B cell (primary cell): Measurements from ENCODE around the gene TSPAN15. TPM values are rescaled to one million over a fixed set of nuclear protein-coding genes. Genes with fewer than 3 reads are reported as not detected.

Experiments
- ATAC-seq: fragments of 200-7000 bp; cut with Tn5 transposase; one replicate; pipeline ENCODE4 v1.10.0; 2021; ENCODE audit warnings: low read depth, mild to moderate bottlenecking, moderate number of reproducible peaks, moderate library complexity
- CTCF ChIA-PET: fragments of 350-600 bp; sonication (Branson Sonifier 250); formaldehyde crosslinking; loops from one replicate; lab custom pipeline; 2021; ENCODE audit warnings: antibody characterized with exemption, inconsistent platforms; lab: Charles Lee
- POLR2A ChIA-PET: fragments of 350-600 bp; sonication (Branson Sonifier 250); formaldehyde crosslinking; loops from one replicate; lab custom pipeline; 2021; ENCODE audit warnings: antibody characterized with exemption; lab: Charles Lee
- DNase-seq: peaks from one replicate; pipeline ENCODE4 v3.0.0; 2013
- H2AFZ ChIP-seq: 2 replicates; pipeline ENCODE4 v1.6.1; 2012; ENCODE audit warnings: mild to moderate bottlenecking, low read depth, low read length; ENCODE audit not compliant: insufficient read depth, poor library complexity, severe bottlenecking
- H3K27ac ChIP-seq, 2 donors: 1 replicate in 1 of 2; 2 replicates in 1 of 2; pipeline ENCODE4 v1.5.1; 2012 to 2013; ENCODE audit warnings: low read length in 2 of 2, mild to moderate bottlenecking in 2 of 2, moderate library complexity in 1 of 2
- H3K27me3 ChIP-seq, 4 experiments: fragments of 200-600 bp in 1 of 4; sonication (generic) in 1 of 4; replicated peaks in 1 of 4; 1 replicate in 2 of 4; 2 replicates in 2 of 4; pipeline versions ENCODE4 v1.6.1 to v1.7.0; 2013 to 2016; ENCODE audit warnings: low read length in 3 of 4, mild to moderate bottlenecking in 2 of 4, mixed read lengths in 1 of 4, moderate library complexity in 1 of 4; ENCODE audit not compliant: insufficient read depth in 4 of 4, control insufficient read depth in 3 of 4; ENCODE audit errors: control extremely low read depth in 1 of 4
- H3K36me3 ChIP-seq, 2 experiments: replicated peaks in 1 of 2; 1 replicate in 1 of 2; 2 replicates in 1 of 2; pipeline versions ENCODE4 v1.6.1 to v1.7.1; 2013; ENCODE audit warnings: low read length in 1 of 2; ENCODE audit not compliant: insufficient read depth in 2 of 2, control insufficient read depth in 1 of 2; ENCODE audit errors: control extremely low read depth in 1 of 2, extremely low read depth in 1 of 2
- H3K4me1 ChIP-seq, 2 donors: fragments of 200-600 bp in 1 of 2; sonication (generic) in 1 of 2; 1 replicate in 1 of 2; 2 replicates in 1 of 2; pipeline versions ENCODE4 v1.5.1 to v1.6.1; 2013 to 2017; ENCODE audit warnings: low read length in 2 of 2; ENCODE audit not compliant: control insufficient read depth in 2 of 2, insufficient read depth in 2 of 2
- H3K4me2 ChIP-seq: replicated peaks from 2 replicates; pipeline ENCODE3; 2012; ENCODE audit warnings: mild to moderate bottlenecking, low read depth, low read length; ENCODE audit not compliant: poor library complexity, severe bottlenecking
- H3K4me3 ChIP-seq, 5 experiments: fragments of 200-600 bp in 1 of 5; sonication (generic) in 1 of 5; 1 replicate in 3 of 5; 2 replicates in 2 of 5; pipeline versions ENCODE4 v1.5.1 to v1.7.0; 2011 to 2016; ENCODE audit warnings: low read length in 4 of 5, mild to moderate bottlenecking in 4 of 5, low read depth in 2 of 5, control low read depth in 1 of 5, moderate library complexity in 1 of 5; ENCODE audit not compliant: insufficient read depth in 1 of 5; ENCODE audit errors: control extremely low read depth in 1 of 5, extremely low read depth in 1 of 5
- H3K79me2 ChIP-seq: fragments of 200-600 bp; sonication (generic); one replicate; pipeline ENCODE4 v1.6.0; 2016; ENCODE audit warnings: low read length; ENCODE audit not compliant: control insufficient read depth, insufficient read depth
- H3K9ac ChIP-seq: fragments of 200-600 bp; sonication (generic); 2 replicates; pipeline ENCODE4 v1.6.1; 2017; ENCODE audit warnings: mild to moderate bottlenecking, low read length, moderate library complexity
- H3K9me3 ChIP-seq, 3 donors: one replicate each; pipeline versions ENCODE4 v1.6.1 to v1.7.1; 2013; ENCODE audit warnings: low read length in 2 of 3; ENCODE audit not compliant: control insufficient read depth in 2 of 3, insufficient read depth in 1 of 3; ENCODE audit errors: control extremely low read depth in 1 of 3
- H4K20me1 ChIP-seq: 2 replicates; pipeline ENCODE4 v1.6.0; 2012; ENCODE audit warnings: mild to moderate bottlenecking, low read length; ENCODE audit not compliant: insufficient read depth, control insufficient read depth, poor library complexity, severe bottlenecking
- H3K27ac Mint-ChIP-seq: one replicate; pipeline ENCODE4 v1.8.0; 2021; ENCODE audit warnings: mixed read lengths
- H3K27me3 Mint-ChIP-seq: one replicate; pipeline ENCODE4 v1.8.0; 2021; ENCODE audit warnings: mixed read lengths
- H3K4me1 Mint-ChIP-seq: one replicate; pipeline ENCODE4 v1.8.0; 2021; ENCODE audit warnings: mixed read lengths
- H3K4me3 Mint-ChIP-seq: one replicate; pipeline ENCODE4 v1.8.0; 2021; ENCODE audit warnings: mixed read lengths
- H3K9me3 Mint-ChIP-seq: one replicate; pipeline ENCODE4 v1.8.0; 2022; ENCODE audit warnings: mixed read lengths; ENCODE audit not compliant: insufficient read depth
- CTCF ChIP-seq: fragments of 200-600 bp; IDR thresholded peaks from one replicate; pipeline ENCODE4 v1.8.0; 2022; ENCODE audit warnings: antibody characterized with exemption, mild to moderate bottlenecking
- EZH2 ChIP-seq: IDR thresholded peaks from 2 replicates; pipeline ENCODE4 v1.6.1; 2012; ENCODE audit warnings: borderline replicate concordance, low read depth, mild to moderate bottlenecking, moderate library complexity, low read length; ENCODE audit not compliant: insufficient read depth, poor library complexity, severe bottlenecking
- WGBS: methylation state at CpG from one replicate; pipeline ENCODE4 v1.1.5; 2013; ENCODE audit warnings: missing lambda C conversion rate; ENCODE audit not compliant: insufficient coverage; 5-methylcytosine and 5-hydroxymethylcytosine counted together
- intact Hi-C: fragments of 100-400 bp; cut with micrococcal nuclease; formaldehyde crosslinking; loops from one replicate; pipeline ENCODE4 v1.10.0; 2022
- polyA plus RNA-seq: library from polyadenylated mRNA; depleted of rRNA; stranded (reverse); fragments of >200 nt; gene quantifications from 2 replicates; pipeline ENCODE4 v1.2.3, GENCODE V29; 2012
- total RNA-seq, 2 donors: library from RNA; stranded (reverse); fragments of 120-200 nt in 1 of 2; gene quantifications; 1 replicate in 1 of 2; 2 replicates in 1 of 2; pipeline versions ENCODE4 v1.2.3 to v1.2.4, GENCODE V29; 2013 to 2022

TSPAN15 gene
- total and polyA plus RNA-seq, 2 donors (not counting 1 experiment from before 2014, with no cell fraction given): 0.13 to 0.52 TPM

GRCh38 chr10:69466689-69467088 lies 15.4 kb downstream of the TSPAN15 start:
- no peak for TF ChIP-seq CTCF
- H3K4me3 Mint-ChIP-seq: no peak overlapping the region
- POLR2A ChIA-PET: no interaction called here
- Histone ChIP-seq H3K4me3 (no peak overlapping the region), H3K4me1 (no peaks in the 10 kb centered on the region), H3K36me3 (no peaks in the 10 kb centered on the region), H4K20me1 (no peaks in the 10 kb centered on the region), H3K9ac (no peak overlapping the region), H3K9me3 (no peaks in the 10 kb centered on the region), H3K79me2 (no peaks in the 10 kb centered on the region), H2AFZ (no peak overlapping the region), H3K27ac (no peak overlapping the region), H3K27me3 (peaks cover 0 to 7% (median 0%) of the 10 kb centered on the region in 4 experiments), H3K4me2 (no peak overlapping the region)
- CTCF ChIA-PET: no interaction called here
- H3K4me1 Mint-ChIP-seq: no peaks in the 10 kb centered on the region
- no peak for ATAC-seq
- peaks cover 13% of the 10 kb centered on the region for H3K27me3 Mint-ChIP-seq
- H3K9me3 Mint-ChIP-seq: no peaks in the 10 kb centered on the region
- intact Hi-C loops: no loop called here
- 91% methylated on average over 9 of the region's 10 CpGs for WGBS
- H3K27ac Mint-ChIP-seq: no peak overlapping the region
- no peak for DNase-seq

- intact Hi-C loops: no loop called here
- TF ChIP-seq CTCF (no peak), EZH2 (no peak)
- Mint-ChIP-seq H3K4me1 (no peaks in the 10 kb centered on the region), H3K4me3 (no peak overlapping the region), H3K27ac (no peak overlapping the region), H3K27me3 (peaks cover 24% of the 10 kb centered on the region), H3K9me3 (no peaks in the 10 kb centered on the region)
- ChIA-PET POLR2A (no interaction called here), CTCF (no interaction called here)
- Histone ChIP-seq H2AFZ (no peak overlapping the region), H3K4me2 (no peak overlapping the region), H3K9me3 (no peaks in the 10 kb centered on the region), H3K4me3 (no peak overlapping the region), H3K79me2 (no peaks in the 10 kb centered on the region), H3K27ac (no peak overlapping the region), H3K36me3 (no peaks in the 10 kb centered on the region), H3K27me3 (peaks cover 0 to 7% (median 0%) of the 10 kb centered on the region in 4 experiments), H3K9ac (no peak overlapping the region), H4K20me1 (no peaks in the 10 kb centered on the region), H3K4me1 (no peaks in the 10 kb centered on the region)
- ATAC-seq (no peak), DNase-seq (no peak)
- 88% methylated on average over 8 of the region's 13 CpGs for WGBS
Measured at GRCh38 chr10:69467928-69468750, 16.9 kb downstream of the TSPAN15 start.
